Gastrocnemius medialis (tissue), 4 donors: ENCODE measurements around the gene BANF2. TPM values are rescaled to one million over a fixed set of nuclear protein-coding genes. Genes with fewer than 3 reads are reported as not detected.

Source experiments
- ATAC-seq, 2 donors: fragments of 150-250 bp; one replicate each; pipeline ENCODE4 v1.9.1; 2016
- DNase-seq, 2 donors: peaks; one replicate each; pipeline ENCODE4 v3.0.0-alpha.2; 2019
- H3K27ac ChIP-seq, 4 donors: fragments of 200-600 bp; sonication (generic); 1 replicate in 1 of 4; 2 replicates in 3 of 4; pipeline ENCODE4 v1.5.1; 2016 to 2018; ENCODE audit warnings: mild to moderate bottlenecking in 2 of 4, moderate library complexity in 1 of 4
- H3K27me3 ChIP-seq, 3 donors: fragments of 200-600 bp; sonication (generic) in 2 of 3; 1 replicate in 1 of 3; 2 replicates in 2 of 3; pipeline versions ENCODE4 v1.5.1 to v1.6.0; 2016 to 2019; ENCODE audit warnings: mild to moderate bottlenecking in 1 of 3, moderate library complexity in 1 of 3
- H3K36me3 ChIP-seq, 2 donors: fragments of 200-600 bp; sonication (generic) in 1 of 2; one replicate each; pipeline ENCODE4 v1.5.1; 2017 to 2018
- H3K4me1 ChIP-seq, 2 donors: fragments of 200-600 bp; sonication (generic) in 1 of 2; one replicate each; pipeline ENCODE4 v1.5.1; 2016 to 2017; ENCODE audit warnings: mild to moderate bottlenecking in 2 of 2
- H3K4me3 ChIP-seq, 4 donors: fragments of 200-600 bp; sonication (generic) in 3 of 4; 1 replicate in 1 of 4; 2 replicates in 3 of 4; pipeline ENCODE4 v1.5.1; 2016 to 2019; ENCODE audit warnings: mild to moderate bottlenecking in 2 of 4
- H3K9me3 ChIP-seq, 3 donors: fragments of 200-600 bp; sonication (generic) in 2 of 3; 1 replicate in 1 of 3; 2 replicates in 2 of 3; pipeline ENCODE4 v1.5.1; 2016 to 2019
- CTCF ChIP-seq, 5 experiments: fragments of 450-650 bp in 3 of 5; fragments of 200-600 bp in 2 of 5; sonication (generic) in 2 of 5; IDR thresholded peaks in 4 of 5; conservative IDR thresholded peaks in 1 of 5; 1 replicate in 4 of 5; 2 replicates in 1 of 5; pipeline ENCODE4 v1.5.1; 2016 to 2019; ENCODE audit warnings: antibody characterized with exemption in 5 of 5, mild to moderate bottlenecking in 3 of 5, moderate library complexity in 3 of 5
- POLR2A ChIP-seq, 2 donors: fragments of 450-650 bp; IDR thresholded peaks; one replicate each; pipeline ENCODE4 v1.6.1; 2017; ENCODE audit warnings: antibody characterized with exemption in 2 of 2, mild to moderate bottlenecking in 2 of 2, moderate library complexity in 2 of 2
- in situ Hi-C, 4 donors: fragments of 200-750 bp; cut with MboI; loops; one replicate each; pipeline versions ENCODE4 v1.15.0 to v1.8.0; 2017; ENCODE audit warnings: low sequenced_read_pairs in 4 of 4
- intact Hi-C: fragments of 100-400 bp; cut with DNase I; formaldehyde crosslinking; loops from one replicate; pipeline ENCODE4 v1.15.1; 2023; ENCODE audit warnings: low total_unique reads
- total RNA-seq, 4 donors: library from RNA; depleted of rRNA; stranded (reverse); fragments of >200 nt; gene quantifications; one replicate each; pipeline versions ENCODE4 v1.1.0 to v1.2.3, GENCODE V29; 2016

BANF2 gene
- total RNA-seq, 4 donors from 2014 or later, result not detected

GRCh38 chr20:17782768-17783167 lies 83.0 kb downstream of the BANF2 start:
- no peaks in the 10 kb centered on the region for H3K9me3 ChIP-seq
- intact Hi-C loops, result no loop called here
- no peaks in the 10 kb centered on the region for H3K36me3 ChIP-seq
- ATAC-seq (no peak), DNase-seq (no peak)
- TF ChIP-seq POLR2A (IDR thresholded peaks at IDR 0.05) (no peak), CTCF (IDR thresholded peaks at IDR 0.05 in 4 of 5, conservative IDR thresholded peaks at IDR 0.05 in 1 of 5) (no peak)
- H3K27ac ChIP-seq, result no peak overlapping the region
- H3K27me3 ChIP-seq, result no peaks in the 10 kb centered on the region
- in situ Hi-C loops, result loop anchor here in 1 of 4 donors (25.0 kb wide), 1 partner anchor 95 kb away; the partner anchor contains the start of genes BANF2 and RRBP1
- H3K4me3 ChIP-seq, result no peak overlapping the region
- no peaks in the 10 kb centered on the region for H3K4me1 ChIP-seq

- no peak for TF ChIP-seq POLR2A (IDR thresholded peaks at IDR 0.05)
- no peak for TF ChIP-seq CTCF (IDR thresholded peaks at IDR 0.05 in 4 of 5, conservative IDR thresholded peaks at IDR 0.05 in 1 of 5)
- in situ Hi-C loops, result loop anchor here in 1 of 4 donors (25.0 kb wide), 1 partner anchor 96 kb away; the partner anchor contains the start of genes BANF2 and RRBP1
- ATAC-seq, result no peak
Observed at GRCh38 chr20:17783671-17784070, 83.9 kb downstream of the BANF2 start.

GRCh38 chr20:17785007-17785406 lies 85.2 kb downstream of the BANF2 start:
- in situ Hi-C loops, result loop anchor here in 1 of 4 donors (25.0 kb wide), 1 partner anchor 98 kb away; the partner anchor contains the start of genes BANF2 and RRBP1
- H3K27ac ChIP-seq, result no peak overlapping the region
- H3K4me1 ChIP-seq, result no peaks in the 10 kb centered on the region
- ATAC-seq (no peak), DNase-seq (no peak)
- no peak overlapping the region for H3K4me3 ChIP-seq
- no peaks in the 10 kb centered on the region for H3K36me3 ChIP-seq
- intact Hi-C loops, result no loop called here
- TF ChIP-seq POLR2A (IDR thresholded peaks at IDR 0.05), result no peak
- no peak for TF ChIP-seq CTCF (IDR thresholded peaks at IDR 0.05 in 4 of 5, conservative IDR thresholded peaks at IDR 0.05 in 1 of 5)
- H3K27me3 ChIP-seq, result no peaks in the 10 kb centered on the region
- no peaks in the 10 kb centered on the region for H3K9me3 ChIP-seq

More at GRCh38 chr20:17783671-17784070, 83.9 kb downstream of the BANF2 start:
- Histone ChIP-seq H3K27me3 (no peaks in the 10 kb centered on the region), H3K4me3 (no peak overlapping the region), H3K27ac (no peak overlapping the region), H3K36me3 (no peaks in the 10 kb centered on the region), H3K4me1 (no peaks in the 10 kb centered on the region), H3K9me3 (no peaks in the 10 kb centered on the region)
- intact Hi-C loops, result no loop called here
- DNase-seq, result no peak

Other genes starting within 250 kb of the BANF2 start
- gene BFSP1, start 168.6 kb upstream of the BANF2 start, total RNA-seq, result under 1 TPM in 2 of 4 donors, not detected in 2; 0.18 to 0.46 TPM
- 100 to 1,000 TPM in 1 of 4 donors, 10 to 100 TPM in 3; 79.2 to 128 (median 88.5) TPM for gene DSTN, start 129.9 kb upstream of the BANF2 start, total RNA-seq
- gene RRBP1, start 17.7 kb upstream of the BANF2 start, total RNA-seq, result 10 to 100 TPM; 14.1 to 22.7 (median 17.9) TPM